BE2C (cell line): ENCODE data around the gene OR52K1.

Source experiments
- DNase-seq: peaks from one replicate; pipeline ENCODE4 v3.0.0-alpha.2; 2020
- H3K27me3 ChIP-seq: fragments of 250-450 bp; sonication (Bioruptor Pico); 2 replicates; pipeline ENCODE4 v1.5.1; 2020; ENCODE audit warnings: mild to moderate bottlenecking
- H3K36me3 ChIP-seq: fragments of 250-450 bp; sonication (Bioruptor Pico); 2 replicates; pipeline ENCODE4 v1.5.1; 2020; ENCODE audit warnings: mild to moderate bottlenecking
- H3K4me1 ChIP-seq: fragments of 250-450 bp; sonication (Bioruptor Pico); 2 replicates; pipeline ENCODE4 v1.5.1; 2020
- H3K4me3 ChIP-seq: 2 replicates; pipeline ENCODE4 v1.5.1; 2011; ENCODE audit warnings: low read depth, low read length
- H3K9me3 ChIP-seq: fragments of 250-450 bp; sonication (Bioruptor Pico); 2 replicates; pipeline ENCODE4 v1.5.1; 2020
- TF ChIP-seq, protein P1 (sequence below): IDR thresholded peaks from 2 replicates; pipeline ENCODE4 v1.5.1; 2012; ENCODE audit warnings: mild to moderate bottlenecking, low read depth, low read length

OR52K1 gene

DNA sequence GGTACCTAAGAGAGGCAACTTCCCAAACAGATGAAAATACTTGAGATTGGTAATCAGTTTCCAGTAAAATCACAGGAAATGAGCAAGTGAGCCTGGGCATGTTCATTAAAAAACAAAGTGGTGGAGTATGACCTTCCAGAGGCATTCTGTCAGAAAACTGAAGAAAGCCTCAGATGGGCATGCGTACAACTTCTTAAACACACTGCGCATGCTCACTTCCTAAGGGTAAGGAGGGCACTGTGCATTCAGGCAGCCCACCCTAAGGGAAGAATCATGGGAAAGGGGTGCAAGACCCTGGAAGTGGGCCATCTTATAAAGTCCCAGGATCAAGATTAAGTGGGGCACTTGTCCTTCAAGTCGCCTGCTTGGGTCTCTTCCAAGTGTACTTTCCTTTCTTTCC lies 29.3 kb upstream of the OR52K1 start:
- Histone ChIP-seq H3K36me3 (no peaks in the 10 kb centered on the region), H3K9me3 (no peaks in the 10 kb centered on the region), H3K27me3 (no peaks in the 10 kb centered on the region), H3K4me3 (no peak overlapping the region), H3K4me1 (no peaks in the 10 kb centered on the region)
- TF ChIP-seq, protein P1, sequence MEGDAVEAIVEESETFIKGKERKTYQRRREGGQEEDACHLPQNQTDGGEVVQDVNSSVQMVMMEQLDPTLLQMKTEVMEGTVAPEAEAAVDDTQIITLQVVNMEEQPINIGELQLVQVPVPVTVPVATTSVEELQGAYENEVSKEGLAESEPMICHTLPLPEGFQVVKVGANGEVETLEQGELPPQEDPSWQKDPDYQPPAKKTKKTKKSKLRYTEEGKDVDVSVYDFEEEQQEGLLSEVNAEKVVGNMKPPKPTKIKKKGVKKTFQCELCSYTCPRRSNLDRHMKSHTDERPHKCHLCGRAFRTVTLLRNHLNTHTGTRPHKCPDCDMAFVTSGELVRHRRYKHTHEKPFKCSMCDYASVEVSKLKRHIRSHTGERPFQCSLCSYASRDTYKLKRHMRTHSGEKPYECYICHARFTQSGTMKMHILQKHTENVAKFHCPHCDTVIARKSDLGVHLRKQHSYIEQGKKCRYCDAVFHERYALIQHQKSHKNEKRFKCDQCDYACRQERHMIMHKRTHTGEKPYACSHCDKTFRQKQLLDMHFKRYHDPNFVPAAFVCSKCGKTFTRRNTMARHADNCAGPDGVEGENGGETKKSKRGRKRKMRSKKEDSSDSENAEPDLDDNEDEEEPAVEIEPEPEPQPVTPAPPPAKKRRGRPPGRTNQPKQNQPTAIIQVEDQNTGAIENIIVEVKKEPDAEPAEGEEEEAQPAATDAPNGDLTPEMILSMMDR = no peak
- no peak for DNase-seq

DNA sequence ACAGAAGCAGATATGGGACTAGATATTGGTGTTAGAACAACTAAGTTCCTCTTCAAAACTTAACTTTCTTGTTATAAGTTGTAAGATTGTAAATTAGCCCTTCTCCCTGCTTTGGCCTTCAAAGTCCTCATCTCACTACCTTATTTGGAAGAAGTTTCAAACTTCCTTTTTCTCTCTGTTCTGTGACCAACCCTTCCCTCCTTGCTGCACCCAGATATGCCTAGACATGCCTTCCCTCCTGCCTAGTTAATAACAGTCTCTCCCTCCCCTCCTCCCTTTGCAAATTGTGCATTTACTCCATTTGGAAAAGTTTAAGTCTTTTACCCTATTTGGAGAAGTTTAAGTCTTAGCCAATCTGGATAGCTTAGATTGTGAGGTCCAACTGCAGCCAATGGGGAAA lies 28.4 kb upstream of the OR52K1 start:
- no peaks in the 10 kb centered on the region for H3K27me3 ChIP-seq
- TF ChIP-seq, protein P1 = no peak
- H3K36me3 ChIP-seq = no peaks in the 10 kb centered on the region
- H3K4me1 ChIP-seq = no peaks in the 10 kb centered on the region
- H3K4me3 ChIP-seq = no peak overlapping the region
- DNase-seq = no peak
- H3K9me3 ChIP-seq = no peaks in the 10 kb centered on the region

DNA sequence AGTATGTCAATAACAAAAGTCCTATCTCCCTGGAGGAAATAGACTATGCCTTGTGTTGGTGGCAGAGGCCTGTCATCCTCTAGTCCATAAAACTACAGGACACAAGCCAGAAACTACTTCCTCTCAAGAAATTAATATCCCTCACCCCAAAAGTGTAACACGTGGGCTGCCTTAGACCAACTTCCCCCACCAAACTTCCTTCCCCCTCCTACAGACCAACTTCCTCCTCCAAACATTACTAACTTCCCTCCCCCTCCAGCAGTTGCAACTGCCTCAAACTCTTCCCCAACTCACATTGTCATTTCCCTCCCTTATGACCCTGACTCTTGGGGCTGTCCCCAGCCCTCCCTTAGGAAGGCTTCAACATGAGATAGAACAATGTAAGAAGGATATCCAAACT lies 27.0 kb upstream of the OR52K1 start:
- Histone ChIP-seq H3K9me3 (no peaks in the 10 kb centered on the region), H3K4me3 (no peak overlapping the region), H3K36me3 (no peaks in the 10 kb centered on the region), H3K27me3 (no peaks in the 10 kb centered on the region), H3K4me1 (no peaks in the 10 kb centered on the region)
- TF ChIP-seq, protein P1 = no peak
- DNase-seq = no peak

DNA sequence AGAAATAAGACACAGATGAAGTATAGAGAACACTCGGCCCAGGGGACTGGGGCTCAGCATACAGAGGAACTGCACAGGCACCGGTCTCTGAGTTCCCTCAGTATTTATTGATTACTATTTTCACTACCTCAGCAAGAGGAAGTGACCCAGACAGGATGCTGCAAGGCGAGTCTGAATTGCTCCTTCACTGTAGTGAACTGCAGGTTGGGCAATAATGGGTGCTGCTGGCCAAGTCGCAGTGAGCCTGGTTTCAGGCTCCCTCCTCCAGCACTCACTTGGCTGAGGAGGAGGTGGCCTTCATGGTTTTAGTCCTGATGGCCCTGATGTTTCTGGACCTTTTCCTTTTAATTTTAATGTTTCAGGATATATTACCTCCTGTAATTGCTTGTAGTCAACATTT lies 22.9 kb upstream of the OR52K1 start:
- H3K9me3 ChIP-seq = no peaks in the 10 kb centered on the region
- H3K27me3 ChIP-seq = no peaks in the 10 kb centered on the region
- no peaks in the 10 kb centered on the region for H3K36me3 ChIP-seq
- no peak for DNase-seq
- TF ChIP-seq, protein P1 = no peak
- H3K4me3 ChIP-seq = no peak overlapping the region
- H3K4me1 ChIP-seq = no peaks in the 10 kb centered on the region

DNA sequence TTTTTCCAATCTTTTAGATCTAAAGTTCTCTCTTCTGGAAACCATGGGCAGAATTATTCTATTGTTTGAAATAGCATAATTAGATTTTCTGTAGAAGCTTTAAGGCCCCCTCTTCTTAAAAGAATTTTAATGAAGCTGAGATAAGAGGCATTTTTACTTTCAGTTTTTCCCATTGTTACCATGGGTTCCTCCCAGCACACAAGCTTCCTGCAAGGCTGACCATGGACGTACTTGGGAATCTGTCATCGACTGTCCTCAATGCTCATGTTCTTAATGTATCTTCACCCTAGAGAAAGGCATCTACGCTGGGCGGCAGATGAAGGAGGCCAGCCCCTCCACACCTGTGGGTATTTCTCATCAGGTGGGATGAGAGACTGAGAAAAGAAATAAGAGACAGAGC lies 22.3 kb upstream of the OR52K1 start:
- H3K27me3 ChIP-seq = no peaks in the 10 kb centered on the region
- no peak for DNase-seq

More for the DNA sequence above, 22.3 kb upstream of the OR52K1 start:
- H3K36me3 ChIP-seq = no peaks in the 10 kb centered on the region
- no peak overlapping the region for H3K4me3 ChIP-seq
- no peaks in the 10 kb centered on the region for H3K9me3 ChIP-seq
- no peaks in the 10 kb centered on the region for H3K4me1 ChIP-seq
- TF ChIP-seq, protein P1 = no peak
